Right lobe of liver (tissue), 6 donors: Measurements from ENCODE around the gene CFAP20DC. TPM values are rescaled to one million over a fixed set of nuclear protein-coding genes. Genes with fewer than 3 reads are reported as not detected.
A peak's percentile ranks its signal among the peaks of the same experiment; 100 is the strongest.
"Not testable (repeated sequence)": the region's sequence is repeated elsewhere in the genome, so short reads cannot be mapped to it uniquely, and the experiment has no call there.

ENCODE experiments used
- ATAC-seq, 4 donors: fragments of 200-7000 bp; cut with Tn5 transposase; one replicate each; pipeline ENCODE4 v1.9.1; 2020; ENCODE audit warnings: mild to moderate bottlenecking in 4 of 4, moderate library complexity in 4 of 4
- DNase-seq, 3 donors: peaks; one replicate each; pipeline ENCODE4 v3.0.0-alpha.2; 2020
- H3K27ac ChIP-seq, 3 donors: fragments of 200-600 bp; one replicate each; pipeline ENCODE4 v1.8.0; 2022
- H3K27me3 ChIP-seq, 2 donors: fragments of 200-600 bp; one replicate each; pipeline ENCODE4 v1.8.0; 2022
- H3K36me3 ChIP-seq, 4 donors: fragments of 200-600 bp; sonication (generic) in 1 of 4; one replicate each; pipeline versions ENCODE4 v1.5.1 to v1.8.0; 2017 to 2022; ENCODE audit warnings: control low read depth in 1 of 4
- H3K4me1 ChIP-seq, 4 donors: fragments of 200-600 bp; sonication (generic) in 1 of 4; one replicate each; pipeline versions ENCODE4 v1.5.1 to v1.8.0; 2017 to 2022; ENCODE audit warnings: control low read depth in 1 of 4
- H3K4me3 ChIP-seq, 3 donors: fragments of 200-600 bp; one replicate each; pipeline ENCODE4 v1.8.0; 2022
- H3K9me3 ChIP-seq, 4 donors: fragments of 200-600 bp; sonication (generic) in 1 of 4; one replicate each; pipeline versions ENCODE4 v1.5.1 to v1.8.0; 2017 to 2022; ENCODE audit warnings: control low read depth in 1 of 4
- CTCF ChIP-seq, 4 donors: fragments of 200-600 bp in 3 of 4; fragments of 450-650 bp in 1 of 4; IDR thresholded peaks; one replicate each; pipeline versions ENCODE4 v1.5.1 to v1.8.0; 2016 to 2022; ENCODE audit warnings: antibody characterized with exemption in 4 of 4, mild to moderate bottlenecking in 2 of 4
- POLR2A ChIP-seq: fragments of 450-650 bp; IDR thresholded peaks from one replicate; pipeline ENCODE4 v1.6.1; 2017; ENCODE audit warnings: antibody characterized with exemption, mild to moderate bottlenecking
- WGBS: methylation state at CpG from one replicate; pipeline ENCODE4 v1.1.6; 2018; ENCODE audit warnings: low coverage, low lambda C conversion rate; ENCODE audit not compliant: insufficient coverage; ENCODE audit errors: missing lambda C conversion rate; 5-methylcytosine and 5-hydroxymethylcytosine counted together
- intact Hi-C, 2 donors: fragments of 100-400 bp; cut with DNase I; formaldehyde crosslinking; loops; one replicate each; pipeline versions ENCODE4 v1.11.2 to v1.14.1; 2022
- total RNA-seq, 6 experiments: library from RNA; depleted of rRNA in 2 of 6; stranded (reverse); fragments of >200 nt in 2 of 6; fragmentation: NEBNext Ultra II Directional in 3 of 6; extraction: Animal tissue kit (Norgen Biotek cat#: 25700) in 3 of 6; gene quantifications; one replicate each; pipeline versions ENCODE4 v1.1.0 to v1.2.4, GENCODE V29; 2016 to 2023
- donor health status: DM: no; HTN: yes; CAD: no.
- donor health status: DM: no; HTN: no; CAD: no.
- donor health status: DM: no; HTN: no; CAD: no.
- donor health status: DM: no; HTN: yes; CAD: no.
- donor health status: DM: no; HTN: yes; CAD: no.

The CFAP20DC gene
- total RNA-seq, 6 experiments from 2014 or later: 0.67 to 2.7 (median 1.5) TPM

DNA sequence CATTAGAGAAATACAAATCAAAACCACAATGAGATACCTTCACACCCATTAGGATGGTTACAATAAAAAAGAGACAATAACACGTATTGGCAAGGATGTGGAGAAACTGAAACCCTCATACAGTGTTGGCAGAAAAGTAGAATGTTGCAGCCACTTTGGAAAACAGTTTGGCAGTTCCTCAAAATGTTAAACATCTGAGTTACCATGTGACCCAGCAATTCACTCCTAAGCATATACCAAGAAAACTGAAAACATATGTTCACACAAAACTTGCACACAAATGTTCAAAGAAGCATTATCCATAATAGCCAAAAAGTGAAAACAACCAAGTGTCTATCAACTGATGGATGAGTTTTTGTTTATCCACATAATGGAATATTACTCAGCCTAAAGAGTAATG lies 216.3 kb downstream of the CFAP20DC start:
- Histone ChIP-seq H3K4me1 (no peaks in the 10 kb centered on the region), H3K27ac (no peak overlapping the region), H3K27me3 (no peaks in the 10 kb centered on the region), H3K4me3 (no peak overlapping the region), H3K36me3 (no peaks in the 10 kb centered on the region), H3K9me3 (no peaks in the 10 kb centered on the region)
- intact Hi-C loops: no loop called here
- 50% methylated on average over 1 of the region's 1 CpG for WGBS
- TF ChIP-seq POLR2A: no peak
- TF ChIP-seq CTCF (IDR thresholded peaks at IDR 0.05): no peak
- DNase-seq (no peak), ATAC-seq (no peak)

DNA sequence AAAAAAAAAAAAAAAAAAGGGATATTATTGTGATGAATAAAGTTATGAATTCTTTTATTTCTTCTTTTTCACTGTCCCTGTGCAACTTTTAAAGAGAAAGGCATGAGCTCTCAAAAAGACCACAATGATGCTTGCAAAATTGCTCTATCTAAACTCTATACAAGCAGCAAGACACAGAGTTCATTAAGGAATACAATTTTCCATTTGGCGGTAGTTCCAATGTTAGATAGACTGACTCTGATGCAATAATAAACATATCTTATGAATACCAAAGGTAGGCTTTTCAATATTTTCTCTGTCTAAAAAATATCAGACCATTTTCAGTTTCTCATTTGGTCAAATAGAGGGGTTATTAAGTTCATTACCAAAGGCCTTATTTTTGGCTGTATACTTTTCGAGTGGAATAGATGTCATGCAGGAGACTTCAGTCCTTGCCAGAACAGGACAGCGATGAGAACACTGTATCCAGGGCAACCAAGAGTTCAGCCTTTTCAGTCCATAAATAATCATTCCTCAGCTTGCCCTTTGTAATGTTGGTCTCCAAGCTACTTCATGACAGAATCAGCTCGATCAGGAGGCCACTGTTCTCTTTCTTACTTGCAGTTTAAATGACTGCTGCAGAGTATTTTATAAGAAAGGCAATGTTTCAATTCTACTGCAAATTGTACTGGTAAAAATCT lies 220.4 kb downstream of the CFAP20DC start:
- no peaks in the 10 kb centered on the region for H3K27me3 ChIP-seq
- intact Hi-C loops: no loop called here
- DNase-seq (no peak), ATAC-seq (no peak)
- no peak overlapping the region for H3K4me3 ChIP-seq
- H3K4me1 ChIP-seq: peaks cover 0 to 5% (median 0%) of the 10 kb centered on the region in 4 donors
- WGBS: 63% methylated on average over 4 of the region's 4 CpGs
- H3K27ac ChIP-seq: no peak overlapping the region
- H3K9me3 ChIP-seq: no peaks in the 10 kb centered on the region
- TF ChIP-seq POLR2A (no peak), CTCF (IDR thresholded peaks at IDR 0.05) (no peak)
- H3K36me3 ChIP-seq: no peaks in the 10 kb centered on the region

- H3K4me3 ChIP-seq: no peak overlapping the region
- DNase-seq (no peak), ATAC-seq (peak; percentile 34 to 67 (median 48))
- 21% methylated on average over 1 of the region's 1 CpG for WGBS
- TF ChIP-seq POLR2A: no peak
- TF ChIP-seq CTCF (IDR thresholded peaks at IDR 0.05): no peak
- no peaks in the 10 kb centered on the region for H3K9me3 ChIP-seq
- H3K4me1 ChIP-seq: peaks cover 0 to 5% (median 0%) of the 10 kb centered on the region in 4 donors
- no peak overlapping the region for H3K27ac ChIP-seq
- no peaks in the 10 kb centered on the region for H3K36me3 ChIP-seq
- no peaks in the 10 kb centered on the region for H3K27me3 ChIP-seq
- intact Hi-C loops: no loop called here
These were observed 225.0 kb downstream of the CFAP20DC start for GRCh38 chr3:58824777-58825176.

GRCh38 chr3:58824285-58824684 lies 225.5 kb downstream of the CFAP20DC start:
- Histone ChIP-seq H3K36me3 (no peaks in the 10 kb centered on the region), H3K27me3 (no peaks in the 10 kb centered on the region), H3K9me3 (no peaks in the 10 kb centered on the region), H3K4me1 (peaks cover 0 to 5% (median 0%) of the 10 kb centered on the region in 4 donors), H3K27ac (no peak overlapping the region), H3K4me3 (no peak overlapping the region)
- TF ChIP-seq CTCF (IDR thresholded peaks at IDR 0.05) (peak in 3 of 4 donors; percentile 37 to 48 (median 39)), POLR2A (no peak)
- intact Hi-C loops: no loop called here
- peak; percentile 50 to 66 (median 60) for ATAC-seq
- DNase-seq: peak; percentile 40 to 47 (median 44)
- WGBS: 29% methylated on average over 7 of the region's 7 CpGs

- H3K4me3 ChIP-seq, DNase-seq, H3K27me3 ChIP-seq, H3K36me3 ChIP-seq, H3K4me1 ChIP-seq, H3K9me3 ChIP-seq, ATAC-seq, intact Hi-C loops, H3K27ac ChIP-seq: not testable (repeated sequence)
- 83% methylated on average over 11 of the region's 26 CpGs for WGBS
These were observed 243.1 kb downstream of the CFAP20DC start for GRCh38 chr3:58806551-58807244.
